Measurements from ENCODE around the gene TERT.
A peak's percentile ranks its signal among the peaks of the same experiment; 100 is the strongest.

The TERT gene

DNA sequence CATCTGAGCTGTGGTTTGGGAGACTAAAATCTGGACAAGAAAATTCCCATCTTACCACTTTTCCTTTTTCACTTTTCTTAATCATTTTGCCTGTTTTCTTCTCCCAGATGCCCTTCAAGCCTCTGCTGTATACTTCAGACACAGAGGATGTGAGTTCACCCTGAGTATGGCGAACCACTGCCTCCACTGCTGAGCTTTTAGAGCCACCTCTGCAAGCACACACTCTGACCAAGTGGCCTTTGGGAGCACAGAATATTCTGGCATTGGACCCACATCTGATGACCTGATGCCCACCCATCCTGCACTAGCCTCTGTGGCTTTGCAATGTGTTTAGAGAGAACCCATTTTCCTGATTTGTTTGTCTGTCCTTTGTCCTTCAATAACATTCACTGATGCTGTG lies 32.5 kb downstream of the TERT start:
- DNase-seq (ENCODE audit: low spot score in 2 of 2) (no peak), ATAC-seq (replicated peaks; ENCODE audit: extremely low read depth, poor library complexity, severe bottlenecking) (no peak)
- Mint-ChIP-seq H3K36me3 (ENCODE audit: insufficient read depth) (no peaks in the 10 kb centered on the region), H3K4me3 (no peak overlapping the region), H3K4me1 (peaks cover 4% of the 10 kb centered on the region), H3K27ac (ENCODE audit: low read depth) (no peak overlapping the region), H3K9me3 (no peaks in the 10 kb centered on the region), H3K27me3 (no peaks in the 10 kb centered on the region)

DNA sequence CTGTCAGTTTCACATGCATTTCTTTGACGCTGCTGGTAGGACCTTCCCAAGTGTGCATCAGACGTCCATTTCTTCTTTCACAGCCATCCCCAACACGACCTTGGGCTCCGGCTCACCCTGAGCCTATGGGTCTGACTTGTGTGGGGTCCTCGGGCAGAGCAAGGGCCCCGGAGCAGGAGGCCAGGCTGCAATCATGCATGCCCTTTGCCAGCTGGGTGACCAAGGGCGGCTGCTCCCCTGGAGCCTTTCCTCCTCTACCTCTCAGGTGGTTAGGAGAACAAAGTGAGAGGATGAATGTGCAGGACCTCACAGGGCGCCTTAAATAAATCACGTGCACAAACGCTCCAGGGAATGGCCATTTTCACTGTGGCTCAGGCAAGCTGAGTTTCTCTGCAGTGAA lies 33.2 kb downstream of the TERT start:
- Mint-ChIP-seq H3K27ac (ENCODE audit: low read depth) (no peak overlapping the region), H3K4me3 (no peak overlapping the region), H3K36me3 (ENCODE audit: insufficient read depth) (no peaks in the 10 kb centered on the region), H3K27me3 (no peaks in the 10 kb centered on the region), H3K9me3 (no peaks in the 10 kb centered on the region), H3K4me1 (peaks cover 4% of the 10 kb centered on the region)
- no peak for ATAC-seq (replicated peaks; ENCODE audit: extremely low read depth, poor library complexity, severe bottlenecking)
- DNase-seq (ENCODE audit: low spot score in 2 of 2), result no peak

- no peak for DNase-seq (ENCODE audit: low spot score in 2 of 2)
- no peaks in the 10 kb centered on the region for H3K27me3 Mint-ChIP-seq
- peaks cover 17% of the 10 kb centered on the region for H3K4me1 Mint-ChIP-seq
- H3K36me3 Mint-ChIP-seq (ENCODE audit: insufficient read depth), result no peaks in the 10 kb centered on the region
- H3K9me3 Mint-ChIP-seq, result no peaks in the 10 kb centered on the region
- no peak for ATAC-seq (replicated peaks; ENCODE audit: extremely low read depth, poor library complexity, severe bottlenecking)
- no peak overlapping the region for H3K27ac Mint-ChIP-seq (ENCODE audit: low read depth)
- H3K4me3 Mint-ChIP-seq, result no peak overlapping the region
These were observed 34.9 kb downstream of the TERT start for GRCh38 chr5:1259806-1260480.

- no peaks in the 10 kb centered on the region for H3K36me3 Mint-ChIP-seq (ENCODE audit: insufficient read depth)
- peak overlapping the region; percentile 23 for H3K27ac Mint-ChIP-seq (ENCODE audit: low read depth)
- H3K4me3 Mint-ChIP-seq, result no peak overlapping the region
- DNase-seq (ENCODE audit: low spot score in 2 of 2) (no peak), ATAC-seq (replicated peaks; ENCODE audit: extremely low read depth, poor library complexity, severe bottlenecking) (no peak)
- H3K27me3 Mint-ChIP-seq, result no peaks in the 10 kb centered on the region
- no peaks in the 10 kb centered on the region for H3K9me3 Mint-ChIP-seq
- H3K4me1 Mint-ChIP-seq, result peaks cover 22% of the 10 kb centered on the region
These were observed 37.0 kb downstream of the TERT start for GRCh38 chr5:1257841-1258240.

GRCh38 chr5:1257363-1257762 lies 37.5 kb downstream of the TERT start:
- Mint-ChIP-seq H3K36me3 (ENCODE audit: insufficient read depth) (no peaks in the 10 kb centered on the region), H3K9me3 (no peaks in the 10 kb centered on the region), H3K4me3 (no peak overlapping the region), H3K27me3 (no peaks in the 10 kb centered on the region), H3K4me1 (peaks cover 22% of the 10 kb centered on the region), H3K27ac (ENCODE audit: low read depth) (no peak overlapping the region)
- DNase-seq (ENCODE audit: low spot score in 2 of 2) (no peak), ATAC-seq (replicated peaks; ENCODE audit: extremely low read depth, poor library complexity, severe bottlenecking) (no peak)

- Mint-ChIP-seq H3K9me3 (no peaks in the 10 kb centered on the region), H3K4me1 (peaks cover 22% of the 10 kb centered on the region), H3K27me3 (no peaks in the 10 kb centered on the region), H3K36me3 (ENCODE audit: insufficient read depth) (no peaks in the 10 kb centered on the region), H3K27ac (ENCODE audit: low read depth) (no peak overlapping the region), H3K4me3 (no peak overlapping the region)
- DNase-seq (ENCODE audit: low spot score in 2 of 2) (no peak), ATAC-seq (replicated peaks; ENCODE audit: extremely low read depth, poor library complexity, severe bottlenecking) (no peak)
These were observed 38.1 kb downstream of the TERT start for GRCh38 chr5:1256776-1257175.

DNA sequence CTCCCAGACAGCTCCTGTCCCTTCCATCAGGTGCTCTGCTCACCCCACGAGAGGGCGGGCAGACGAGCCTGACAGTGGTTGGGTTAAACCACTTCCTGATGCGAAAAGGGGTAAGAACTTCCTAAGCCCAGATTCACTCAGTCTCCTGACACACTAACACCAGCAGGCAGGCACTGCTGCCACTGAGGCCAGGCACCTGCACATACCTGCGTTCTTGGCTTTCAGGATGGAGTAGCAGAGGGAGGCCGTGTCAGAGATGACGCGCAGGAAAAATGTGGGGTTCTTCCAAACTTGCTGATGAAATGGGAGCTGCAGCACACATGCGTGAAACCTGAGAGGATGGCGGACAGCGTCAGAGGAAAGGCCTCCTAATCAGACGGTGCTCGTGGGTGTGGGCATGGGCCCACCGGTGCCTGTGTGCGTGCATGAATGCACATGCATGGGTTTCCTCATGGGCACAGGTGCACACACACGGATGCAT lies 39.7 kb downstream of the TERT start:
- DNase-seq (ENCODE audit: low spot score in 2 of 2) (peak in 1 of 2 donors; percentile 34), ATAC-seq (replicated peaks; ENCODE audit: extremely low read depth, poor library complexity, severe bottlenecking) (peak; percentile 75)
- Mint-ChIP-seq H3K36me3 (ENCODE audit: insufficient read depth) (peaks cover 2% of the 10 kb centered on the region), H3K27me3 (no peaks in the 10 kb centered on the region), H3K4me1 (peaks cover 17% of the 10 kb centered on the region), H3K4me3 (peak overlapping the region; percentile 63), H3K27ac (ENCODE audit: low read depth) (no peak overlapping the region), H3K9me3 (no peaks in the 10 kb centered on the region)

GRCh38 chr5:1254196-1254595 lies 40.7 kb downstream of the TERT start:
- ATAC-seq (replicated peaks; ENCODE audit: extremely low read depth, poor library complexity, severe bottlenecking), result no peak
- H3K27ac Mint-ChIP-seq (ENCODE audit: low read depth), result no peak overlapping the region

GRCh38 chr5:1253456-1254105 lies 41.3 kb downstream of the TERT start:
- H3K36me3 Mint-ChIP-seq (ENCODE audit: insufficient read depth), result peaks cover 2% of the 10 kb centered on the region
- no peak overlapping the region for H3K4me3 Mint-ChIP-seq
- peaks cover 17% of the 10 kb centered on the region for H3K4me1 Mint-ChIP-seq
- H3K27me3 Mint-ChIP-seq, result peaks cover 5% of the 10 kb centered on the region
- DNase-seq (ENCODE audit: low spot score in 2 of 2), result no peak
- H3K9me3 Mint-ChIP-seq, result no peaks in the 10 kb centered on the region
- ATAC-seq (replicated peaks; ENCODE audit: extremely low read depth, poor library complexity, severe bottlenecking), result no peak
- no peak overlapping the region for H3K27ac Mint-ChIP-seq (ENCODE audit: low read depth)

More at GRCh38 chr5:1254196-1254595, 40.7 kb downstream of the TERT start:
- Mint-ChIP-seq H3K4me1 (peaks cover 17% of the 10 kb centered on the region), H3K36me3 (ENCODE audit: insufficient read depth) (peaks cover 2% of the 10 kb centered on the region), H3K9me3 (no peaks in the 10 kb centered on the region), H3K27me3 (no peaks in the 10 kb centered on the region), H3K4me3 (no peak overlapping the region)
- no peak for DNase-seq (ENCODE audit: low spot score in 2 of 2)

- Mint-ChIP-seq H3K27me3 (peaks cover 14% of the 10 kb centered on the region), H3K4me3 (no peak overlapping the region), H3K27ac (ENCODE audit: low read depth) (no peak overlapping the region), H3K9me3 (no peaks in the 10 kb centered on the region), H3K36me3 (ENCODE audit: insufficient read depth) (peaks cover 2% of the 10 kb centered on the region), H3K4me1 (peaks cover 17% of the 10 kb centered on the region)
- DNase-seq (ENCODE audit: low spot score in 2 of 2), result no peak
- no peak for ATAC-seq (replicated peaks; ENCODE audit: extremely low read depth, poor library complexity, severe bottlenecking)
These were observed 42.2 kb downstream of the TERT start for GRCh38 chr5:1252681-1253080.

GRCh38 chr5:1251678-1252580 lies 42.9 kb downstream of the TERT start:
- Mint-ChIP-seq H3K9me3 (no peaks in the 10 kb centered on the region), H3K4me3 (no peak overlapping the region), H3K36me3 (ENCODE audit: insufficient read depth) (peaks cover 2% of the 10 kb centered on the region), H3K27ac (ENCODE audit: low read depth) (no peak overlapping the region), H3K4me1 (peaks cover 17% of the 10 kb centered on the region), H3K27me3 (peaks cover 22% of the 10 kb centered on the region)
- DNase-seq (ENCODE audit: low spot score in 2 of 2) (no peak), ATAC-seq (replicated peaks; ENCODE audit: extremely low read depth, poor library complexity, severe bottlenecking) (no peak)

DNA sequence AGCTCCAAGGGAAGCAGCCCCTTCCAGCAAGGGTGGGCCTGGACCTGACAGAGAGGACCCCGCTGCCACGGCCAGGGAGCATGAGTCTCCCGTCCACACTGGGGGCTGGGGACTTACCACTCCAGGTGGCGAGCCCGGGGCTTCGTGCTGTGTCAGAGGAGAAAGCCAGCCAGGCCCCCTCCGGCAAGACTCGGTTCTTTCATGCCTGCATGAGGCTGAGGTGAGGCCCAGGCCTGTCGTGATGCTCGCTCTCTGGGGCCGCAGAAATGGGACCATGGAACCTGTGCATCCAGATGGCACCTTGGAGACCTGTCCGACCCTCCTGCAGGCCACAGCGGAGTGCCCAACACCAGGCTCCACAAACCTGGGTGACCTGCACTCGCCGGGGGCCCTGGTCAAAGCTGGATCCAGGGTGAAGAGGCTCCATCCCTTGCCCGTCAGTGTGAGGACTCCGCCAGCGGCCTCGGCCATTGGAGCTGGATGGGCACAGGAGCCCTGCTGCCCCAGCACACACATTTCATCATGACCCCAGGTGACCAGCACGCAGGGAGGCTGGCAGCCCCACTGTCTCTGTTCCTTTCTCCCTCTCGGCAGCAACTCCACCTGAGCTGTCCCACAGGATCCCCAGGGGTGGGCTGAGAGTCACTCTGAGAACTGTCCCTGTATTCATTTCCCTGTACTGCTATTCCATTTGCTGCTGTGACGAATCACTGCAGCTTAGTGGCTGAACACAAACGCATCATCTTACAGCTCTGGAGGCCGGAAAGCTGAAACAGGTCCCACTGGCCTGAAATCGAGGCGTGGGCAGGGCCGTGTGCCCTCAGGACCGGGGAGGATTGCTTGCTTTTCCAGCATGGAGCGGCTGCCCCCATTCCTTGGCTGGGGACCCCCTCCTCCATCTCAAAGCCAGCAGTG lies 45.2 kb downstream of the TERT start:
- no peak overlapping the region for H3K4me3 Mint-ChIP-seq
- ATAC-seq (replicated peaks; ENCODE audit: extremely low read depth, poor library complexity, severe bottlenecking), result no peak

More for the DNA sequence above, 45.2 kb downstream of the TERT start:
- Mint-ChIP-seq H3K9me3 (no peaks in the 10 kb centered on the region), H3K27ac (ENCODE audit: low read depth) (no peak overlapping the region), H3K4me1 (peaks cover under 1% of the 10 kb centered on the region), H3K36me3 (ENCODE audit: insufficient read depth) (peaks cover 2% of the 10 kb centered on the region), H3K27me3 (peaks cover 24% of the 10 kb centered on the region)
- no peak for DNase-seq (ENCODE audit: low spot score in 2 of 2)
